Activated CD8-positive, alpha-beta memory T cell treated with anti-CD3 and anti-CD28 coated beads, Interleukin-2, amount 10 ng/mL, durations not matched to agents 7 days and 5 days (primary cell): ENCODE results near the gene GDI1. TPM values are rescaled to one million over a fixed set of nuclear protein-coding genes. Genes with fewer than 3 reads are reported as not detected.

ENCODE experiments used
- ATAC-seq: fragments of 150-1000 bp; cut with Tn5 transposase; one replicate; pipeline ENCODE4 v1.10.0; 2021; ENCODE audit warnings: moderate library complexity
- CTCF ChIA-PET: fragments of 350-600 bp; sonication (Branson Sonifier 250); formaldehyde crosslinking; loops from one replicate; lab custom pipeline; 2021; ENCODE audit warnings: antibody characterized with exemption; lab: Charles Lee
- DNase-seq: peaks from one replicate; pipeline ENCODE4 v3.0.0-alpha.2; 2020
- H3K27ac Mint-ChIP-seq: one replicate; pipeline ENCODE4 v1.8.0; 2021; ENCODE audit warnings: mild to moderate bottlenecking, mixed read lengths
- H3K27me3 Mint-ChIP-seq: one replicate; pipeline ENCODE4 v1.8.0; 2021; ENCODE audit warnings: mixed read lengths
- H3K36me3 Mint-ChIP-seq: one replicate; pipeline ENCODE4 v1.8.0; 2021; ENCODE audit warnings: mild to moderate bottlenecking, mixed read lengths
- H3K4me1 Mint-ChIP-seq: one replicate; pipeline ENCODE4 v1.8.0; 2021; ENCODE audit warnings: mixed read lengths
- H3K4me3 Mint-ChIP-seq: one replicate; pipeline ENCODE4 v1.8.0; 2021; ENCODE audit warnings: mild to moderate bottlenecking, moderate library complexity, mixed read lengths
- H3K9me3 Mint-ChIP-seq: one replicate; pipeline ENCODE4 v1.8.0; 2022; ENCODE audit warnings: low read depth, mixed read lengths
- total RNA-seq, 2 experiments: library from RNA; stranded (reverse); gene quantifications; one replicate each; pipeline ENCODE4 v1.2.3, GENCODE V29; 2021

The GDI1 gene
- total RNA-seq, 2 experiments from 2014 or later, result 99.0 to 117 TPM

- Mint-ChIP-seq H3K4me3 (no peak overlapping the region), H3K4me1 (peaks cover 4% of the 10 kb centered on the region), H3K27me3 (no peaks in the 10 kb centered on the region), H3K36me3 (peaks cover 4% of the 10 kb centered on the region), H3K27ac (no peak overlapping the region), H3K9me3 (no peaks in the 10 kb centered on the region)
- CTCF ChIA-PET, result no interaction called here
- DNase-seq, result no peak
- ATAC-seq, result no peak
Observed at GRCh38 chrX:154465601-154466000, 28.6 kb downstream of the GDI1 start.

DNA sequence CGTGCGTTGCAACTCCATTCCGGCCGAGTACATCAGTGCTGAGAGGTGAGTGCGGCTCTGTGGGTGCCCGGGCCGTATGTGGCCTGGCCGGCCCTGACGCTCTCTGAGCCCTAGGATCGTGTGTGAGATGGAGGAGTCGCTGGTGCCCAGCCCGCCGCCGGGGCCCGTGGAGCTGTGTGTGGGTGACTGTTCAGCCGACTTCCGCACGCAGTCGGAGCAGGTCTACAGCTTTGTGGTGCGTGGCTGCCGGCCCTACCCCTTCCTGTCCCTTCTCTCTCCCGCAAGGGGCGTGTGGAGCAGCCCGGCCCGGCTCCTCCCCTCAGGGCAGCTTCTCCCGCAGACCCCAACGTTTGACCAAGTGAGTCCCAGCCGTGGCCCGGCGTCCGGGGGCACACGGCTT lies 29.1 kb downstream of the GDI1 start:
- peaks cover 3% of the 10 kb centered on the region for H3K36me3 Mint-ChIP-seq
- H3K4me3 Mint-ChIP-seq, result no peak overlapping the region
- H3K4me1 Mint-ChIP-seq, result peaks cover 3% of the 10 kb centered on the region
- no peaks in the 10 kb centered on the region for H3K9me3 Mint-ChIP-seq
- ATAC-seq (no peak), DNase-seq (no peak)
- CTCF ChIA-PET, result no interaction called here
- H3K27me3 Mint-ChIP-seq, result no peaks in the 10 kb centered on the region
- H3K27ac Mint-ChIP-seq, result no peak overlapping the region

GRCh38 chrX:154466907-154467306 lies 30.0 kb downstream of the GDI1 start:
- no peak overlapping the region for H3K27ac Mint-ChIP-seq
- CTCF ChIA-PET, result no interaction called here
- H3K27me3 Mint-ChIP-seq, result no peaks in the 10 kb centered on the region
- ATAC-seq (no peak), DNase-seq (no peak)
- peaks cover 3% of the 10 kb centered on the region for H3K36me3 Mint-ChIP-seq
- H3K9me3 Mint-ChIP-seq, result no peaks in the 10 kb centered on the region
- no peak overlapping the region for H3K4me3 Mint-ChIP-seq
- H3K4me1 Mint-ChIP-seq, result no peaks in the 10 kb centered on the region

- Mint-ChIP-seq H3K9me3 (no peaks in the 10 kb centered on the region), H3K27me3 (no peaks in the 10 kb centered on the region), H3K4me1 (no peaks in the 10 kb centered on the region), H3K27ac (no peak overlapping the region), H3K36me3 (peaks cover 3% of the 10 kb centered on the region), H3K4me3 (no peak overlapping the region)
- no peak for DNase-seq
- ATAC-seq, result no peak
- CTCF ChIA-PET, result no interaction called here
Observed at GRCh38 chrX:154467556-154467955, 30.6 kb downstream of the GDI1 start.

DNA sequence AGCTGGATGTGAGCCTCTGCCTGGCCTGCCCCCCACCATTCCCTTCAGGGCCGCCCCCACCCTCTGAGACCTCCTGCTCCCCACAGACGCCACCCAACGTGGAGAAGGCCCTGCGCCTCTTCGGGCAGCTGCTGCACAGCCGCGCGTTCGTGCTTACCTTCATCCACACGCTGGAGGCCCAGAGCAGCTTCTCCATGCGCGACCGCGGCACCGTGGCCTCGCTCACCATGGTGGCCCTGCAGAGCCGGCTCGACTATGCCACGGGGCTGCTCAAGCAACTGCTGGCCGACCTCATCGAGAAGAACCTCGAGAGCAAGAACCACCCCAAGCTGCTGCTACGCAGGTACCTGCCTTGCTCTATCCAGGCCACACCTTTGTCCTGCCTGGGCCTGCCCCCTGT lies 31.3 kb downstream of the GDI1 start:
- H3K27ac Mint-ChIP-seq, result no peak overlapping the region
- H3K27me3 Mint-ChIP-seq, result no peaks in the 10 kb centered on the region
- peaks cover 3% of the 10 kb centered on the region for H3K36me3 Mint-ChIP-seq
- no peaks in the 10 kb centered on the region for H3K4me1 Mint-ChIP-seq
- no peak for ATAC-seq
- no peak overlapping the region for H3K4me3 Mint-ChIP-seq
- CTCF ChIA-PET, result no interaction called here
- DNase-seq, result no peak
- H3K9me3 Mint-ChIP-seq, result no peaks in the 10 kb centered on the region

GRCh38 chrX:154469114-154469513 lies 32.2 kb downstream of the GDI1 start:
- ATAC-seq (no peak), DNase-seq (no peak)
- no peaks in the 10 kb centered on the region for H3K4me1 Mint-ChIP-seq
- H3K27me3 Mint-ChIP-seq, result no peaks in the 10 kb centered on the region
- peaks cover 3% of the 10 kb centered on the region for H3K36me3 Mint-ChIP-seq
- CTCF ChIA-PET, result no interaction called here
- H3K27ac Mint-ChIP-seq, result no peak overlapping the region
- no peaks in the 10 kb centered on the region for H3K9me3 Mint-ChIP-seq
- H3K4me3 Mint-ChIP-seq, result no peak overlapping the region

DNA sequence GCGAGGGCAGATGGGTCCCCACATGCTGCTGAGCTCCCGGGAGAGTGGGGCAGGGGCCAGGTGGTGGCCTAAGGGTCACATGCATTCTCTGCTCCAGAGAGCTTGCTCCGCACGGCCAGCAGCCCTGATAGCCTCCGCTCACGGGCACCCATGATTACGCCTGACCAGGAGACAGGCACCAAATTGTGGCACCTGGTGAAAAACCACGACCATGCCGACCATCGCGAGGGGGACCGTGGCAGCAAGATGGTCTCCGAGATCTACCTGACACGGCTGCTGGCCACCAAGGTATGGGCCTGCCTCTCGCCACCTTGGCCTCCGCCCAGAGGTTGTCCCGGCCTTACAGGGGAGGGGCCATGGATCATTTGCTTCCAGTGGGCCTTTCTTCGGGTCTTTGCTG lies 32.9 kb downstream of the GDI1 start:
- H3K4me3 Mint-ChIP-seq, result no peak overlapping the region
- H3K36me3 Mint-ChIP-seq, result peaks cover 3% of the 10 kb centered on the region
- ATAC-seq (no peak), DNase-seq (no peak)
- no peak overlapping the region for H3K27ac Mint-ChIP-seq
- no peaks in the 10 kb centered on the region for H3K4me1 Mint-ChIP-seq
- CTCF ChIA-PET, result no interaction called here
- no peaks in the 10 kb centered on the region for H3K9me3 Mint-ChIP-seq
- no peaks in the 10 kb centered on the region for H3K27me3 Mint-ChIP-seq

GRCh38 chrX:154470434-154470833 lies 33.5 kb downstream of the GDI1 start:
- H3K36me3 Mint-ChIP-seq, result peaks cover 3% of the 10 kb centered on the region
- ATAC-seq, result no peak
- CTCF ChIA-PET, result no interaction called here
- no peak for DNase-seq
- H3K4me1 Mint-ChIP-seq, result peaks cover 2% of the 10 kb centered on the region
- no peak overlapping the region for H3K4me3 Mint-ChIP-seq
- no peaks in the 10 kb centered on the region for H3K9me3 Mint-ChIP-seq
- no peak overlapping the region for H3K27ac Mint-ChIP-seq
- H3K27me3 Mint-ChIP-seq, result no peaks in the 10 kb centered on the region

DNA sequence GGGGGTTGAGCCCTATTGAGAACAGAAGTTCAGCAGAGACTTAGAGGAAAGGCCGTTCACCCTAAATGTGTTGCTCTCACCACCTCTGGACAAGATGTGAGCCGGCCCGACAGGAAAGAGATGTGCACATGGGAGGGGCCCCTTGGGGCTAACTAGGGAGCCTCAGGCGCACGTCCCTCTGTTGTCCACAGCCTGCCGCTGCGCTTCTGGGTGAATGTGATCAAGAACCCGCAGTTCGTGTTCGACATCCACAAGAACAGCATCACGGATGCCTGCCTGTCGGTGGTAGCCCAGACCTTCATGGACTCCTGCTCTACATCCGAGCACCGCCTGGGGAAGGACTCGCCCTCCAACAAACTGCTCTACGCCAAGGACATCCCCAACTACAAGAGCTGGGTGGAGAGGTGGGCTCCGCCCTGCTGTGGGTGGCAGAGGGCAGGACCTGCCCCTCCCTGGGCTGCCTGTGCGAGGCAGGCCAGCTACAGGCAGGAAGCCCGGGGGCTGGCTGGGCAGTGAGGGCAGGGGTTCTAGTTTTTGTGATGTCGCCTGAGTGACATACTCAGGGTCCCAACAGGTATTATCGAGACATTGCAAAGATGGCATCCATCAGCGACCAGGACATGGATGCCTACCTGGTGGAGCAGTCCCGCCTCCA lies 34.1 kb downstream of the GDI1 start:
- H3K27ac Mint-ChIP-seq, result no peak overlapping the region
- no peaks in the 10 kb centered on the region for H3K27me3 Mint-ChIP-seq
- DNase-seq, result no peak
- peaks cover 4% of the 10 kb centered on the region for H3K4me1 Mint-ChIP-seq
- H3K9me3 Mint-ChIP-seq, result no peaks in the 10 kb centered on the region
- ATAC-seq, result no peak
- CTCF ChIA-PET, result no interaction called here
- no peak overlapping the region for H3K4me3 Mint-ChIP-seq
- peaks cover 5% of the 10 kb centered on the region for H3K36me3 Mint-ChIP-seq

GRCh38 chrX:154471839-154472684 lies 35.1 kb downstream of the GDI1 start:
- no peak for ATAC-seq
- H3K36me3 Mint-ChIP-seq, result peaks cover 5% of the 10 kb centered on the region
- H3K27ac Mint-ChIP-seq, result no peak overlapping the region
- H3K27me3 Mint-ChIP-seq, result no peaks in the 10 kb centered on the region
- peaks cover 10% of the 10 kb centered on the region for H3K4me1 Mint-ChIP-seq
- no peak overlapping the region for H3K4me3 Mint-ChIP-seq
- no peak for DNase-seq
- H3K9me3 Mint-ChIP-seq, result no peaks in the 10 kb centered on the region
- CTCF ChIA-PET, result no interaction called here

GRCh38 chrX:154472685-154473632 lies 36.0 kb downstream of the GDI1 start:
- DNase-seq (no peak), ATAC-seq (no peak)
- CTCF ChIA-PET, result no interaction called here
- Mint-ChIP-seq H3K27me3 (no peaks in the 10 kb centered on the region), H3K4me3 (no peak overlapping the region), H3K9me3 (no peaks in the 10 kb centered on the region), H3K4me1 (peaks cover 18% of the 10 kb centered on the region), H3K36me3 (peaks cover 5% of the 10 kb centered on the region), H3K27ac (peak overlapping the region; percentile 38)

DNA sequence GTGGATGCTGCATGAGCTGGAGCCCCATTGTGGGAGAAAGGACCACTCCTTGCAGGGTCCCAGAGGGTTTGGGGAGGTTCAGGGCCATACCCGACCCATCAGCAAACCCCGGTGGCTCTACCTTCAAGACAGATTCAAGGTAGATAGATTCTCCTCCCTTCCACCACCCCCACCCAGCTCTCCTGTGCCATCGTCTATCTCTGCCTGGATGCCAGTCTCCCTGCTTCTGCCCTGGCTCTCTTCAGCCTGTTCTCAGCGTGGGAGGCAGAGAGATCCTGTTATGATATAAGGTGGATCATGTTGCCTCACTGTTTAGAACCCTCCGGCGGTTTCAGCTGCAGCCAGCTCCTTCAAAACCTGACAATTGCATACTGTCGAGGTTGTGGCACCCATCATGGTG lies 36.7 kb downstream of the GDI1 start:
- Mint-ChIP-seq H3K9me3 (no peaks in the 10 kb centered on the region), H3K36me3 (peaks cover 5% of the 10 kb centered on the region), H3K27me3 (no peaks in the 10 kb centered on the region), H3K4me1 (peaks cover 23% of the 10 kb centered on the region), H3K27ac (peak overlapping the region; percentile 38), H3K4me3 (no peak overlapping the region)
- CTCF ChIA-PET, result no interaction called here
- no peak for DNase-seq
- no peak for ATAC-seq

GRCh38 chrX:154476821-154477220 lies 39.9 kb downstream of the GDI1 start:
- H3K27ac Mint-ChIP-seq, result no peak overlapping the region
- H3K4me1 Mint-ChIP-seq, result peaks cover 26% of the 10 kb centered on the region
- H3K4me3 Mint-ChIP-seq, result no peak overlapping the region
- no peaks in the 10 kb centered on the region for H3K9me3 Mint-ChIP-seq
- no peaks in the 10 kb centered on the region for H3K27me3 Mint-ChIP-seq
- DNase-seq (no peak), ATAC-seq (no peak)
- peaks cover 2% of the 10 kb centered on the region for H3K36me3 Mint-ChIP-seq
- CTCF ChIA-PET, result interaction anchor here (1.4 to 1.6 kb wide), 2 partner anchors 15 to 18 kb away, joined by 4 to 5 read pairs; partner anchors contain the start of gene PLXNA3
